ENCODE data around the gene KAT6B.

The KAT6B gene

DNA sequence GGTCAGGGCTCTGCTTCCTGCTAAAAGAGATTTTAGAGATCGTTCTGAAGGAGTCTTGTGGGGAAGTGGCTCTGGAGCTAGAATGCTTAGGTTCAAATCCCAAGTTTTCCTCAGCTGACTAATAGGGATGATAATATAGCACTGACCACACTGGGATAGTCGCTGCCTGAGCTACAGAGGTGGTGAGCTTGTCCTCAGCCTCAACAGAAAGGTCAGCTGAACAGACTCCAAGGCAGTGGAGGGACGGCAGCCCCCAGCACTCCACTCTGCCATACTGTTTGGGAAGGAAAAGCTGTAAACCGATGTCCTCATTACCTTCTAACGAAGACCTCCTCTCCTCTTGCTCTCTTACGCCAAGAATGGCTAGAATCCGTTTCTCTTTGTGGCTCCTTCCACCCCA lies 36.2 kb downstream of the KAT6B start:
- FAIRE-seq (no peak), DNase-seq (ENCODE audit: insufficient read length, low spot score) (no peak)
- TF ChIP-seq, protein P1, sequence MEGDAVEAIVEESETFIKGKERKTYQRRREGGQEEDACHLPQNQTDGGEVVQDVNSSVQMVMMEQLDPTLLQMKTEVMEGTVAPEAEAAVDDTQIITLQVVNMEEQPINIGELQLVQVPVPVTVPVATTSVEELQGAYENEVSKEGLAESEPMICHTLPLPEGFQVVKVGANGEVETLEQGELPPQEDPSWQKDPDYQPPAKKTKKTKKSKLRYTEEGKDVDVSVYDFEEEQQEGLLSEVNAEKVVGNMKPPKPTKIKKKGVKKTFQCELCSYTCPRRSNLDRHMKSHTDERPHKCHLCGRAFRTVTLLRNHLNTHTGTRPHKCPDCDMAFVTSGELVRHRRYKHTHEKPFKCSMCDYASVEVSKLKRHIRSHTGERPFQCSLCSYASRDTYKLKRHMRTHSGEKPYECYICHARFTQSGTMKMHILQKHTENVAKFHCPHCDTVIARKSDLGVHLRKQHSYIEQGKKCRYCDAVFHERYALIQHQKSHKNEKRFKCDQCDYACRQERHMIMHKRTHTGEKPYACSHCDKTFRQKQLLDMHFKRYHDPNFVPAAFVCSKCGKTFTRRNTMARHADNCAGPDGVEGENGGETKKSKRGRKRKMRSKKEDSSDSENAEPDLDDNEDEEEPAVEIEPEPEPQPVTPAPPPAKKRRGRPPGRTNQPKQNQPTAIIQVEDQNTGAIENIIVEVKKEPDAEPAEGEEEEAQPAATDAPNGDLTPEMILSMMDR (IDR thresholded peaks at IDR 0.05; ENCODE audit: insufficient read depth, missing control alignments): no peak

DNA sequence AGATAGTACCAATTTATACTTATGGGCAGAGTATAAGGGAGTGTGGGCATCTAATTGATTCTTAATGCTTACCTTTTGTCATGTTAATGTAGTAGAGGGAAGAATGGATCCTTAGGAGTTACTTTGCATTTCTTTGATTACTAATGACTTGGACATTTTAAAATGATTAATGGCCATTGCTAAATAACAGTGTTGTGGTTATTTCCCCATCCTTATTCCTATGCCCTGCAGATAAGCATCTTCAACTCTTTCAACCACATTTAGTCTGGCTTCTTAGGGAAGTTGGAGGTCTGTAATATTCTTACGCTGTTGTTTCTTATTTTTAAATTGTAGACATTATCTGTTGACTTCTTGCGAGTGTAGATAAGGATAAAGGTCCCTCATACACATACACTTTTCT lies 37.2 kb downstream of the KAT6B start:
- DNase-seq (ENCODE audit: insufficient read length, low spot score) (no peak), FAIRE-seq (no peak)
- TF ChIP-seq, protein P1 (IDR thresholded peaks at IDR 0.05; ENCODE audit: insufficient read depth, missing control alignments): no peak

GRCh38 chr10:74867351-74867750 lies 41.0 kb downstream of the KAT6B start:
- TF ChIP-seq, protein P1 (IDR thresholded peaks at IDR 0.05; ENCODE audit: insufficient read depth, missing control alignments): no peak
- FAIRE-seq (no peak), DNase-seq (ENCODE audit: insufficient read length, low spot score) (no peak)

DNA sequence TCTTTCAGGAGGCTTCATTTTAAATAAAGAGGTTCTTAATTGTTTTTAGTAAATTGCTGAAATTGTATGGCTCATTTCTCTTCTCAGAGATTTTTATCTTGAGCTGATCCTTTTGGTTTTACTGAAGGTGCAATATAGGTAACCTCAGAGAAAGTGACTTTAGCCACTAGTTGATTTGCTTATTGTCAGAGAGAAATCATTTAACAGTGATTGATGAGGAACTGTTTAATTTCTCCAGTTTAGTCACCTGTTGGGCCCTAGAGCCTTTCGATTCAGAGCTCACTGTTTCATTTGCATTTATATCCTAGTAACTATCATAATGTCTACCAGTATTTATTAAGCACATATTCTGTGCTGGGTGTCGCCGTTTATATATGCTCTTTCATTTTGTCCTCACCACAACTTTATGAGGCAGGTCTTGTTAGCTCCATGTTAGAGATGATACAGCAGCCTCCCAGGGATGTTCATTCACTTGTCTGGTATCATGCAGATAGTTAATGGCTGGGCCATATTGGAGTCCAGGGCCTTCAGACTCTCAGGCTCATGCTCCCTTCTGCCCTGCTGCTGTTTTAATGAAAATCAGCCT lies 42.1 kb downstream of the KAT6B start:
- no peak for DNase-seq (ENCODE audit: insufficient read length, low spot score)
- TF ChIP-seq, protein P1 (IDR thresholded peaks at IDR 0.05; ENCODE audit: insufficient read depth, missing control alignments): no peak
- no peak for FAIRE-seq

- FAIRE-seq (no peak), DNase-seq (ENCODE audit: insufficient read length, low spot score) (no peak)
- TF ChIP-seq, protein P1 (IDR thresholded peaks at IDR 0.05; ENCODE audit: insufficient read depth, missing control alignments): no peak
These were observed 43.2 kb downstream of the KAT6B start for GRCh38 chr10:74869635-74870034.

- TF ChIP-seq, protein P1 (IDR thresholded peaks at IDR 0.05; ENCODE audit: insufficient read depth, missing control alignments): no peak
- no peak for DNase-seq (ENCODE audit: insufficient read length, low spot score)
- no peak for FAIRE-seq
These were observed 43.8 kb downstream of the KAT6B start for GRCh38 chr10:74870191-74870590.

- FAIRE-seq (no peak), DNase-seq (ENCODE audit: insufficient read length, low spot score) (no peak)
- TF ChIP-seq, protein P1 (IDR thresholded peaks at IDR 0.05; ENCODE audit: insufficient read depth, missing control alignments): no peak
These were observed 45.4 kb downstream of the KAT6B start for GRCh38 chr10:74871595-74872382.

All from D721Med (cell line).